Measurements from ENCODE around the gene SSNA1. TPM values are rescaled to one million over a fixed set of nuclear protein-coding genes. Genes with fewer than 3 reads are reported as not detected.

Gene SSNA1
- total RNA-seq, 1 donor from 2014 or later: 52.7 TPM

DNA sequence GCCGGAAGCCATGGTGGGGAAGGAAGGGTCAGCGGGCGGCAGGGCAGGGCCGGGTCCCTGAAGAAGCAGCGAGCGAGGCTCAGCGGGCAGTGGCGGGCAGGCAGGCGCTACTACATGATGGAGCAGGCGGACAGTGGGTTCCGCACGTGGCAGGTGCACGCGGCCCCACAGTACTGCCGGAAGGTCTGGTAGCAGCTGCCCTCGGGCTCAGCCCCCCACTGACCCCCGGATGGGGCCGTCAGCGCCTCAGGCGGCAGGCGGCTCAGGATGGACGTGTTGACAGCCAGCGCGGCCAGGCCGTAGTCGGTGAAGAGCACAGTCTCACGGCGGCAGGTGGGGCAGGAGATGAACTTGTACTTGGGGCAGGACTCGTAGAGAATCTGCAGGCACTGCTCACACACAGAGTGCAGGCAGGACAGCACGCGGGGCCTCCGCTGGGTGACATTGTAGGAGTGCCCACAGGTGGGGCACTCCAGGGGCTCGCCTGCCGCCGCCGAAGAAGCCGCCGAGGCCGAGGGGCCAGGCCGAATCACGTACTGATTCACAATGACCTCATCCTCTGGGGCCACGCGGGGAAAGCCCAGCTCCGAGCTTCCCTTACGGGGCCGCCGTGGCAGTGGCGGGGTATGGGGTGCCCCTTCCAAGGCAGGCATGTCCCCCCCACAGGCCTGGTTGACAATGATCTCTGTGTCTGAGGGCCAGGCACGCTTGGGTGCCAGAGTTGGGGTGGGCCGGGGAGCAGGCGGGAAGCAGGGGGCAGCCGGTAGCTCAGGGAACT, 32.0 kb downstream of the SSNA1 start:
- Mint-ChIP-seq H3K9me3 (ENCODE audit: unreplicated experiment) (no peaks in the 10 kb centered on the region), H3K4me3 (ENCODE audit: unreplicated experiment) (peak overlapping the region; percentile 64)

DNA sequence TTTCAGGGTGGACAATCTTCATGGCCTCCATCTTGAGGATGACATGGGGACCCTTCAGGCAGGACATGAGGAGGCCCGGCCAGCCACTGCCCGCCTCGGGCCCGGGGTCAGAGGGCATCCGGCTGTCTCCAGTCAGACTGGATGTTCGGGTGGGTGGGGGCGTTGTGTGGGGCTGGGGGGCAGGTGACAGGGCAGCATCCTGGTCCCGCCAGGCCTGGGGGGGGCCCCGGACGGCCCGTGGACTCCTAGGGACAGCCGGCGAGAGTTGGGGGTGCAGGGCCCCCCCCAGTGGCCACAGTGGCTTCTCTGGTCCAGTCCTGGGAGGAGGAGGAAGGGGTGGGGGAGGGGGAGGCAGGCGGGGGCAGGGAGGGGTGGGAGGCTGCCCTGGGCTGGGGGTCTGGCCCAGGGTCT, 32.6 kb downstream of the SSNA1 start:
- Histone ChIP-seq H2AFZ (ENCODE audit: low read depth, low read length) (no peak overlapping the region), H4K20me1 (ENCODE audit: insufficient read depth, low read length) (peaks cover 8% of the 10 kb centered on the region), H3K27ac (ENCODE audit: low read depth, low read length) (no peak overlapping the region), H3K9me3 (ENCODE audit: insufficient read depth, low read depth, low read length) (no peaks in the 10 kb centered on the region), H3K4me1 (ENCODE audit: insufficient read depth, low read length) (peaks cover 20% of the 10 kb centered on the region), H3K9ac (ENCODE audit: low read length) (no peak overlapping the region), H3K4me2 (ENCODE audit: low read length) (no peak overlapping the region), H3K4me3 (ENCODE audit: insufficient read depth, low read depth, low read length) (no peak overlapping the region), H3K27me3 (ENCODE audit: insufficient read depth, low read length) (no peaks in the 10 kb centered on the region), H3K36me3 (ENCODE audit: insufficient read depth, low read length) (no peaks in the 10 kb centered on the region), H3K79me2 (ENCODE audit: insufficient read depth, low read length) (no peaks in the 10 kb centered on the region)
- H3K9me3 Mint-ChIP-seq (ENCODE audit: unreplicated experiment): no peaks in the 10 kb centered on the region
- no peak overlapping the region for H3K27ac Mint-ChIP-seq (ENCODE audit: unreplicated experiment)
- peak overlapping the region; percentile 64 for H3K4me3 Mint-ChIP-seq (ENCODE audit: unreplicated experiment)
- H3K27me3 Mint-ChIP-seq (ENCODE audit: low read depth, unreplicated experiment): no peaks in the 10 kb centered on the region
- FAIRE-seq (no peak), DNase-seq (ENCODE audit: low read depth) (no peak)
- peaks cover 6% of the 10 kb centered on the region for H3K4me1 Mint-ChIP-seq (ENCODE audit: low read depth, unreplicated experiment)
- no peaks in the 10 kb centered on the region for H3K36me3 Mint-ChIP-seq (ENCODE audit: low read depth, unreplicated experiment)
- TF ChIP-seq EZH2 (IDR thresholded peaks at IDR 0.05; ENCODE audit: insufficient read depth, low read length): no peak

More for the DNA sequence above, 32.0 kb downstream of the SSNA1 start:
- DNase-seq (ENCODE audit: low read depth) (no peak), FAIRE-seq (no peak)
- Histone ChIP-seq H3K4me2 (ENCODE audit: low read length) (no peak overlapping the region), H3K27ac (ENCODE audit: low read depth, low read length) (no peak overlapping the region), H4K20me1 (ENCODE audit: insufficient read depth, low read length) (peaks cover 8% of the 10 kb centered on the region), H3K9me3 (ENCODE audit: insufficient read depth, low read depth, low read length) (no peaks in the 10 kb centered on the region), H2AFZ (ENCODE audit: low read depth, low read length) (no peak overlapping the region), H3K9ac (ENCODE audit: low read length) (no peak overlapping the region), H3K27me3 (ENCODE audit: insufficient read depth, low read length) (no peaks in the 10 kb centered on the region), H3K4me1 (ENCODE audit: insufficient read depth, low read length) (peaks cover 20% of the 10 kb centered on the region), H3K4me3 (ENCODE audit: insufficient read depth, low read depth, low read length) (no peak overlapping the region), H3K36me3 (ENCODE audit: insufficient read depth, low read length) (no peaks in the 10 kb centered on the region), H3K79me2 (ENCODE audit: insufficient read depth, low read length) (no peaks in the 10 kb centered on the region)
- no peak for TF ChIP-seq EZH2 (IDR thresholded peaks at IDR 0.05; ENCODE audit: insufficient read depth, low read length)
- TF ChIP-seq, protein P1, sequence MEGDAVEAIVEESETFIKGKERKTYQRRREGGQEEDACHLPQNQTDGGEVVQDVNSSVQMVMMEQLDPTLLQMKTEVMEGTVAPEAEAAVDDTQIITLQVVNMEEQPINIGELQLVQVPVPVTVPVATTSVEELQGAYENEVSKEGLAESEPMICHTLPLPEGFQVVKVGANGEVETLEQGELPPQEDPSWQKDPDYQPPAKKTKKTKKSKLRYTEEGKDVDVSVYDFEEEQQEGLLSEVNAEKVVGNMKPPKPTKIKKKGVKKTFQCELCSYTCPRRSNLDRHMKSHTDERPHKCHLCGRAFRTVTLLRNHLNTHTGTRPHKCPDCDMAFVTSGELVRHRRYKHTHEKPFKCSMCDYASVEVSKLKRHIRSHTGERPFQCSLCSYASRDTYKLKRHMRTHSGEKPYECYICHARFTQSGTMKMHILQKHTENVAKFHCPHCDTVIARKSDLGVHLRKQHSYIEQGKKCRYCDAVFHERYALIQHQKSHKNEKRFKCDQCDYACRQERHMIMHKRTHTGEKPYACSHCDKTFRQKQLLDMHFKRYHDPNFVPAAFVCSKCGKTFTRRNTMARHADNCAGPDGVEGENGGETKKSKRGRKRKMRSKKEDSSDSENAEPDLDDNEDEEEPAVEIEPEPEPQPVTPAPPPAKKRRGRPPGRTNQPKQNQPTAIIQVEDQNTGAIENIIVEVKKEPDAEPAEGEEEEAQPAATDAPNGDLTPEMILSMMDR (IDR thresholded peaks at IDR 0.05; ENCODE audit: insufficient read depth, low read depth, low read length): no peak
- Mint-ChIP-seq H3K27ac (ENCODE audit: unreplicated experiment) (no peak overlapping the region), H3K27me3 (ENCODE audit: low read depth, unreplicated experiment) (no peaks in the 10 kb centered on the region), H3K36me3 (ENCODE audit: low read depth, unreplicated experiment) (no peaks in the 10 kb centered on the region), H3K4me1 (ENCODE audit: low read depth, unreplicated experiment) (peaks cover 6% of the 10 kb centered on the region)

DNA sequence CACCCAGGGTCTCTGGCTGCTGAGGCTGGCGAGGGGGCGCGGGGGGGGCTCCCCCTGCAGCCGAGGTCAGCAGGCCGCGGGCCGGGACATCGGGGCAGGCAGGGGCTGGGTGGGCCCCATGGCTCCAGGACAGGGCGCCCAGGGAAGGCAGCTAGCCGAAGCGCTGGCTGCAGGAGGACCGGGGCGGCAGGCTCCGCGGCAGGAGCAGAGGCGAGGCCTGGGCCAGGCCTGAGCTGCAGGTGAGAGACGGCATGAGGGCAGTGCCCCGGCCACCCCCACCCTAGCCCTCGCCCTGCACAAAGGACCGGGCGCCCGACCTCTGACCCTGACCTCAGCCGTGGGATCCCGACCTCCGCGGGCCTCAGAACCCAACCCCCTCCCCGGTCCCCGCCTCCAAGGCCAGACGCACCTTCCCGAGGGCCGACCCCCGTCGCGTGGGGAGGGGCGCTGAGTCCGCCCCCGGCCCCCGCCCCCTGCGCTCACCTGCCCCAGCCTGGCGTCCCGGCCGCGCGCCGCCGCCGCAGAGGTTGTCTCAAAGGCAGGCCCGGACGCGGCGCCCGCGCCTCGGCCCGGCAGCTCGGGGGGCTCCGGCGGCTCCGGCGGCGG, 33.1 kb downstream of the SSNA1 start:
- H3K4me3 Mint-ChIP-seq (ENCODE audit: unreplicated experiment): no peak overlapping the region
- Histone ChIP-seq H3K9me3 (ENCODE audit: insufficient read depth, low read depth, low read length) (no peaks in the 10 kb centered on the region), H4K20me1 (ENCODE audit: insufficient read depth, low read length) (peaks cover 8% of the 10 kb centered on the region), H3K9ac (ENCODE audit: low read length) (no peak overlapping the region), H3K36me3 (ENCODE audit: insufficient read depth, low read length) (no peaks in the 10 kb centered on the region), H3K27ac (ENCODE audit: low read depth, low read length) (no peak overlapping the region), H3K4me3 (ENCODE audit: insufficient read depth, low read depth, low read length) (no peak overlapping the region), H3K79me2 (ENCODE audit: insufficient read depth, low read length) (no peaks in the 10 kb centered on the region), H3K27me3 (ENCODE audit: insufficient read depth, low read length) (no peaks in the 10 kb centered on the region), H2AFZ (ENCODE audit: low read depth, low read length) (no peak overlapping the region), H3K4me2 (ENCODE audit: low read length) (peak overlapping the region; percentile 95), H3K4me1 (ENCODE audit: insufficient read depth, low read length) (peaks cover 22% of the 10 kb centered on the region)
- H3K27ac Mint-ChIP-seq (ENCODE audit: unreplicated experiment): no peak overlapping the region
- FAIRE-seq (no peak), DNase-seq (ENCODE audit: low read depth) (no peak)
- no peaks in the 10 kb centered on the region for H3K36me3 Mint-ChIP-seq (ENCODE audit: low read depth, unreplicated experiment)
- TF ChIP-seq, protein P1 (IDR thresholded peaks at IDR 0.05; ENCODE audit: insufficient read depth, low read depth, low read length): no peak
- TF ChIP-seq EZH2 (IDR thresholded peaks at IDR 0.05; ENCODE audit: insufficient read depth, low read length): no peak
- H3K27me3 Mint-ChIP-seq (ENCODE audit: low read depth, unreplicated experiment): no peaks in the 10 kb centered on the region
- no peaks in the 10 kb centered on the region for H3K9me3 Mint-ChIP-seq (ENCODE audit: unreplicated experiment)
- peaks cover 10% of the 10 kb centered on the region for H3K4me1 Mint-ChIP-seq (ENCODE audit: low read depth, unreplicated experiment)
